ENCODE results near the gene LRPAP1.
"Not testable (repeated sequence)": the region's sequence is repeated elsewhere in the genome, so short reads cannot be mapped to it uniquely, and the experiment has no call there.

Gene LRPAP1

GRCh38 chr4:3562127-3562526 lies 29.9 kb upstream of the LRPAP1 start:
- not testable (repeated sequence) for DNase-seq (ENCODE audit: low read depth in 2 of 2, low spot score in 1 of 2)

GRCh38 chr4:3560465-3560864 lies 28.2 kb upstream of the LRPAP1 start:
- DNase-seq (ENCODE audit: low read depth in 2 of 2, low spot score in 1 of 2) = not testable (repeated sequence)

GRCh38 chr4:3559381-3560290 lies 27.4 kb upstream of the LRPAP1 start:
- not testable (repeated sequence) for DNase-seq (ENCODE audit: low read depth in 2 of 2, low spot score in 1 of 2)

- not testable (repeated sequence) for DNase-seq (ENCODE audit: low read depth in 2 of 2, low spot score in 1 of 2)
Measured at GRCh38 chr4:3558514-3558836, 26.3 kb upstream of the LRPAP1 start.

- DNase-seq (ENCODE audit: low read depth in 2 of 2, low spot score in 1 of 2) = not testable (repeated sequence)
Measured at GRCh38 chr4:3557676-3558513, 25.7 kb upstream of the LRPAP1 start.

- not testable (repeated sequence) for DNase-seq (ENCODE audit: low read depth in 2 of 2, low spot score in 1 of 2)
Measured at GRCh38 chr4:3557088-3557492, 24.9 kb upstream of the LRPAP1 start.

- not testable (repeated sequence) for DNase-seq (ENCODE audit: low read depth in 2 of 2, low spot score in 1 of 2)
Measured at GRCh38 chr4:3556244-3556867, 24.1 kb upstream of the LRPAP1 start.

GRCh38 chr4:3555459-3556070 lies 23.3 kb upstream of the LRPAP1 start:
- DNase-seq (ENCODE audit: low read depth in 2 of 2, low spot score in 1 of 2) = not testable (repeated sequence)

- DNase-seq (ENCODE audit: low read depth in 2 of 2, low spot score in 1 of 2) = not testable (repeated sequence)
Measured at GRCh38 chr4:3551366-3551765, 19.1 kb upstream of the LRPAP1 start.

GRCh38 chr4:3550792-3551325 lies 18.6 kb upstream of the LRPAP1 start:
- not testable (repeated sequence) for DNase-seq (ENCODE audit: low read depth in 2 of 2, low spot score in 1 of 2)

GRCh38 chr4:3550041-3550440 lies 17.8 kb upstream of the LRPAP1 start:
- DNase-seq (ENCODE audit: low read depth in 2 of 2, low spot score in 1 of 2) = not testable (repeated sequence)

GRCh38 chr4:3549694-3550001 lies 17.4 kb upstream of the LRPAP1 start:
- not testable (repeated sequence) for DNase-seq (ENCODE audit: low read depth in 2 of 2, low spot score in 1 of 2)

GRCh38 chr4:3548991-3549693 lies 16.9 kb upstream of the LRPAP1 start:
- DNase-seq (ENCODE audit: low read depth in 2 of 2, low spot score in 1 of 2) = not testable (repeated sequence)

GRCh38 chr4:3546721-3547120 lies 14.5 kb upstream of the LRPAP1 start:
- DNase-seq (ENCODE audit: low read depth in 2 of 2, low spot score in 1 of 2) = not testable (repeated sequence)

GRCh38 chr4:3545351-3545750 lies 13.1 kb upstream of the LRPAP1 start:
- DNase-seq (ENCODE audit: low read depth in 2 of 2, low spot score in 1 of 2) = not testable (repeated sequence)

- DNase-seq (ENCODE audit: low read depth in 2 of 2, low spot score in 1 of 2) = not testable (repeated sequence)
Measured at GRCh38 chr4:3544259-3545025, 12.2 kb upstream of the LRPAP1 start.

- DNase-seq (ENCODE audit: low read depth in 2 of 2, low spot score in 1 of 2) = not testable (repeated sequence)
Measured at GRCh38 chr4:3543415-3543814, 11.2 kb upstream of the LRPAP1 start.

- not testable (repeated sequence) for DNase-seq (ENCODE audit: low read depth in 2 of 2, low spot score in 1 of 2)
Measured at GRCh38 chr4:3538906-3539305, 6.7 kb upstream of the LRPAP1 start.

GRCh38 chr4:3535812-3536211 lies 3.6 kb upstream of the LRPAP1 start:
- DNase-seq (ENCODE audit: low read depth in 2 of 2, low spot score in 1 of 2) = not testable (repeated sequence)
